GM18870 (cell line): Measurements from ENCODE around the gene MACROD1.

Experiments
- ATAC-seq: cut with Tn5 transposase; IDR thresholded peaks from one replicate; pipeline ENCODE4 v1.9.1; 2021; ENCODE audit warnings: moderate library complexity; ENCODE audit not compliant: unreplicated experiment

Gene MACROD1

DNA sequence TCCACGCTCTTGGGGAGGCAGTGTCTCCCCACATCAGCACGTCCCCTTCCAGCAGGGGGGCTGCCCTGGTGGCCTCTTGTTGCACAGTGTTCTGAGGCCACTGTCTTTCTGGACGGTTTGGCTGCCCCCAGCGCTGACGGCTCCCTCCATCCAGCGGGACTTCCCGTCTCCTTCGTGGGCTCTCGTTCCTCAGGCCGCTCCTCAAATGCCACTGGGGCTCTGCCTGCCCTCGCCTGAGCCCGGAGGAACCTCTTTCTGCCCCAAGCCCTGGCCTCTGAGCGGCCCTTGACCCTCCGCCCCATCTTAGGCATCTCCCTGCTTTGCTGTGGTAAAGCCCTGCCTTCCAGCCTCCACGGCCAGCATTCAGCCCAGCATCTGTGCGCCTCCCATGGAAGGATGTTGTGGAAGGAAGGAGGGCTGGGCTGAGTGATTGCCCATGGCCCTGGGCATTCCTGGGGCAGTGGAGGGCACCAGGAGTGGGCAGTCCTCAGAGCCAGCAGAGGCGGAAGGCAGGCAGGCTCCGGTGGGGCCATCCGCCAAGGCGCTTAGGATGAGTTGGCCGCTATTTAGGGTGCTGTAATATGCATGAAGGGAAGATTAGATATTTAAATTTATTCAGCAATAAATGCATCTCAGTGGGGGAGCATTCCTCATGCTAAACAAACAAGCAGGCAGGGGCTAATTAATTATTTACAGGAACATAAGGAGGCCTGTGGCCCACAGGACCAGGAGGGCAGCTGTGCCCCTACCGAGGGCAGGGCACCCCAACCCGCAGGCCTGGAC is 161.9 kb downstream of the MACROD1 start:
- ATAC-seq: no peak

DNA sequence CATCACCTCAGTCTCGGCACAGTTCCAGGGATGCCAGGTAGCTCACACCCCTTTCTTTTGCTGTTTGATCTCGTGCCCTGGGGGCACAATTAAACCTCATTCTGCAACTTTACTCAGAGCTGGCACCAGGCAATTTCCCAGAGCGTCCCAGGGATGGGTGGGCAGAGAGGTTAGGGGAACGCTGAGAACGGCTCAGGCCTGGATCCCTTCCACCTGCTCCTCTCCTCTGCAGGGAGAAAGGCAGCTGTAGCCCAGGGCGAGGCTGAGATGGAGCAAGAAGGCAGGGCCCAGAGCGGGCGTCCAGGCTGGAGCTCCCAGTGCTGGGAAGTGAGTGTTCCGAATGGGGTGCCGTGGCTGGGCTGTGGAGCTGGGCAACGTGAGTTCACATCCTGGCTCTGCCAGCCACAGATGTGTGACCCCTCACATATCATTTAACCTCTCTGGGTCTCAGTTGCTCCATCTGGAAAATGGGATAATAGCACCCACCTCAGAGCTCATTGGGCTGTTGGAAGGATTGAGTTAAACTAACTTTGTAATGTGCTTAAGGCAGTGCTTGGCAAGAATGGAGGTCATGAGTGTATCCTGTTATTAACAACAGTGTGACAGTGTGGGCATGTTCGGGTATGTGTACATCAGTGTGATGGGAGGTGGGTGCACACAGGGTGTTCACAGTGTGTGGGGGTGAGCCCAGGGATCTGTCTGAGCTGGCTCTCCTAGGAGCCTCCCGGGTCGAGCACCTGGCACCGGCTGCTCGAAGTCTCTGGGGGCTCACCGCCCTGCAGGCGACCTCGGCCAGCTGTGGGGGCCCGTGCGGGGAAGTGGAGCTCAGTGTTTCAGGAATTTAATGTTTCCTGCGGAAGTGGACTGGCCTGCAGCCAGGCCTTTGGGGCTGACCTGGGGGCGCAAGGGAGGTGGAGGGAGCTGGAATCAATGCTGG is 164.2 kb downstream of the MACROD1 start:
- ATAC-seq: no peak

DNA sequence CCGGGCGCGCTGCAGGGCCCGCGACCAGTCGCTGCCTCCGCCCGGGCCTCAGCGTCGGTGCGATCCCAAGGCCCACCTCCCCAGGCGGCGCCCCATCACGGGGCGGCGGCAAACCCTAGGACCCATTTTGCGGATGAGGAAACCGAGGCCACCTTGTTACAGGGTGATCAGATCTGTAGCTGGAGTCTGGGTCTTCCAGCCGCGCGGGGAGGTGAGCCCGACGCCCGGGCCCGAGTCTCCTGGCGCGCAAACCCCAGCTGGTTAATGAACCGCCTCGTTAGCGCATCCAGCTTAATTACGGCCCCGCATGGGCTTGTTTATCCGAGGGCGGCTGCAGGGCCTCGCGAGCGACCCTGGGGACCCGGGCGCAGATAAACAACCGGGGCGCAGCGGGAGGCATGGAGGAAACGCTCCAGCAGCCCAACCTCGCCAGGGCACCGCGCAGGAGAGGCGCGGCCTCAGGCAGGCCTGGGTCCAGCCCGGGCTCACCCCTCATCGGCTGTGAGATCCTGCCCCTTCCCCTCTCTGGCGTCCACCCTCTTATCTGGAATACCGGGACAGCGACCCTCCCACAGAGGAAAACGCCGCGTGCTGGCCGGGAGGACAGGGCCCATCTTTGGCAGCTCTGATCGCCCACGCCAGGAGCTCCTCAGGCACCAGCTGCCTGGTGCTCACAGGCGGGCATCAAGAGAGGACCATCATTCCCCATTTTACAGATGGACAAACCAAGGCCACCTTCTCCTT is 165.0 kb downstream of the MACROD1 start:
- no peak for ATAC-seq

- ATAC-seq: no peak
Observed at GRCh38 chr11:64000026-64000739, 165.7 kb downstream of the MACROD1 start.

GRCh38 chr11:63999349-64000025 is 166.4 kb downstream of the MACROD1 start:
- ATAC-seq: no peak

GRCh38 chr11:63998558-63999348 is 167.2 kb downstream of the MACROD1 start:
- no peak for ATAC-seq

DNA sequence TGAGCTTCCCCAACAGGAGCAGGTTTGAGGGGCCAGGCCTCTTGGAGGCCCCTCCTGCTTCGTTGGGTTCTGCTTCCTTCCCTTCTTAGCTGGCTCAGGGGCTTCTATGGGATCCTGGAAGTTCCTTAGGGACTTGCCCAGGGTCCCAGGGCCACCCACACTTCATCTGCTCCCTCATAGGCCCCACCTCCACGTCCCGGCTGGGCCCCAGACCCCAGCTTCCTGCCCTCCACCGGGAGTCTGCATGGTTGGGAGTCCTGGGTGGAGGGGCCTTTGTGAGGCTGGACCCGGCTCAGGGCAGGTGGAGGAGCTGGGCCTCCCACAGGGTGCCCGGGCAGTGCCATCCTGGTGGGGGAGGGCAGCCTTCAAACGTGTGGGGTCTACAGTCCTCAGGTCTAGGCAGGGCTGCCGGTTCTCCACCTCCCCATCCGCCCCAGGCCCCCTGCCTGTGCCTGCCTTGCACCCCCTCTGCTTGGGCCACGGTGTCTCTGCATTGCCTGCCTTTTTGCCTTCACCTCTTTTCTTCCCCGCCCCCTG is 168.0 kb downstream of the MACROD1 start:
- ATAC-seq: no peak

- ATAC-seq: no peak
Observed at GRCh38 chr11:63997104-63997700, 168.7 kb downstream of the MACROD1 start.

DNA sequence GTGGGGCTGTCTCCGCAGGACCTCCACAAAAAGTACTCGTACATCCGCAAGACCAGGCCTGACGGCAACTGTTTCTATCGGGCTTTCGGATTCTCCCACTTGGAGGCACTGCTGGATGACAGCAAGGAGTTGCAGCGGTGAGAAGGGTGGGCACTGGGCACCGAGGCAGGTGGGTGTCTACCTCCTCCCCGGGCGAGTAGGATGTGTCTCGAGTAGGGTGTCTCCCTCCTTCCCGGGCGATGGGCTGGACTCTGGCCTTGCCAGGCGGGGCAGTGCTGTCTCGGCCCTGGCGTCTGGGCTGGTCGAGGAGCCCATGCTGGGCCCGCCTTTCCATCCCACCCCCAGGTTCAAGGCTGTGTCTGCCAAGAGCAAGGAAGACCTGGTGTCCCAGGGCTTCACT is 169.4 kb downstream of the MACROD1 start:
- ATAC-seq: no peak

DNA sequence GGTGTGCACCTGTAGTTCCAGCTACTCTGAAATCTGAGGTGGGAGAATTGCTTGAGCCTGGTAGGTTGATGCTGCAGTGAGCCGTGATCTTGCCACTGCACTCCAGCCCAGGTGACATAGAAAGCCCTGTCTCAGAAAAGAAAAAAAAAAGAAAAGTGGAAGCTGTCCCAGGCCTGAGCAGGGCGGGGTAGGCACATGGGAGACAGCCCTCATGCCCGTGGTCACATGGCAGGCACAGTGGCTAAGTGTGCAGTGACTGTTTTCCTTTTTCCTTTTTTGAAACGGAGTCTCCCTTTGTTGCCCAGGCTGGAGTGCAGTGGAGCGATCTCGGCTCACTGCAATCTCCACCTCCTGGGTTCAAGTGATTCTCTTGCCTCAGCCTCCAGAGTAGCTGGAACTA is 171.9 kb downstream of the MACROD1 start:
- ATAC-seq: no peak

- no peak for ATAC-seq
Observed at GRCh38 chr11:63993100-63993499, 172.8 kb downstream of the MACROD1 start.

- ATAC-seq: no peak
Observed at GRCh38 chr11:63991558-63991957, 174.4 kb downstream of the MACROD1 start.

DNA sequence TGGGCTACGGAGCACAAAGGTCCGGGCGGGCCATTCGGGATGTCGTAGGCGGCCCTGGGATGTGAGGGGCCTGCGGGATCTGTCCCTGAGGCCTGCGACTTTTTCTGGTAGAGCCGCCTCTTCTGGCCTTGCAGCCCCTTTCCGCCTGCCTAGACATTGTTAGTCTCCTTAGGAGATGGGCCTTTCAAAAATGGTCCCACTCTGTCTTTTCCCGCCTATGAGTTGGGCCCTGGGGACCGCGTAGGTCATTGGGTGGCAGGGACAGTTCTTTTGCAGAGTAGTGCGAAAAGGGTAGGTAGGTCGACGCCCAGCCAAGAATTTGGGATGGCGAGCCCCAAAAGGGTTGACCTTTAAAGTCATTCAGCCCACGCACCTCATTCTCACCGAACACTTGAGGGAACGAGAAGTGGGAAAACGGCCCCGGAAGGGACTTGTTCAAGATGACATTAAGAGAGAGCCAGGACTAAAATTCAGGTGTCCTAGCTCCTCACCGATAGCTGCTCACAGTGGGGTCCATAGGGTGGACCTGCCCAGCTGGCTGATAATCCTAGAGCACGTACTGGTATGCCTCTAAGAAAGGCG is 178.9 kb downstream of the MACROD1 start:
- ATAC-seq: no peak

DNA sequence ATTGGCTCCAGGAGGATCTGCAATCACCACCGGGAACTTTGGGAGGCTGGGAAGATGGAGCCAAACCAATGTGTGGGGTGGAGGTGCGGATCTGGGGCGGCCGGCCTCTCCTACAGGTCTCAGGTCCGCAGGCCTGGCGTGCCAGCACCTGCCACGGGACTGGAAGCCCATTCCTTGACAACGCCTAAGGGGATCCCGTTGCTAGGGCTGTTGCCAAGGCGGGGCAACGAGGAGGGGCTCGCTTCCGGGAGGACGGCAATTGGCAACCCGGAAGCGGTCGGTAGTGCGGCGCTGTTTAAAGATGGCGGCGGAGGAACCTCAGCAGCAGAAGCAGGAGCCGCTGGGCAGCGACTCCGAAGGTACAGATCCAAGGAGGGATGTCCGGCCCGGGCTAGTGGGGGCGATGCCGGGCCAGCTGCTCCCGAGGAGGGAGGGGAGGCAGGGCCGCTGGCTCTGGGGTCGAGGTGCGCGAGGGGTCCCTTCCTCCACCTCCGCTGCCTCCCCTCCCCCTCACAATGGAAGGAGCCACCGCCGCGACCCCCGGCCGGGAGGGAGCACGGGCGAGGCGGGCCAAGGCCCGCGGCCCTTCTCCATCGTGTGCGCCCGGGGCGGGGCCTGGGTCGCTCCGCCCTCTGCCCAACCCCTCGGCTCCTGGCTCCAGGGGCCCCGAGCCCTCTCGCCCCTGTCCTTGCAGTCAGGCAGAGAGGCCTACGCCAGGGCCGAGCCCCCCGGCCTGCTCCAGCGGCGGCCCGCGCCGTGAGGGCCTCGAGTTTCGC is 179.6 kb downstream of the MACROD1 start, which contains the start of gene OTUB1:
Gene OTUB1, plus strand, starts transcription at position 283 of the 776 bp plus-strand sequence. Its CDS starts 19 bp downstream, at position 302.
- no peak for ATAC-seq

DNA sequence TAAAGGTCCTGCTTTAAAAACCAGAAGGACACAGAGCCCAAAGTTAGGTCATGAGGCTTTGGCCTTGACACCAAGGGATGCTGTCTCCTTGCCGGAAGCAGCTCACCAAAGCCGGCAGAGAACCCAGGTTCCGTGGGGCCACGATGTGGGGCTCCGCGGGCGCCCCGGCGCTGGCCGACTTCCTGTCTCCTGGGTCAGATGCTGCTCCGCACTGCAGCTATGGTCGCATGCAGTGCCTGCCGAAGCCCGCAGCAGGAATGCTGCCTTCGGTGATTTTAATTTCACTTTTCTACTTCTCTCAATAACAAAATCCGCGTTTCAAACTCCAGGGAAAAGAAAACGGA is 180.1 kb downstream of the MACROD1 start:
- no peak for ATAC-seq

DNA sequence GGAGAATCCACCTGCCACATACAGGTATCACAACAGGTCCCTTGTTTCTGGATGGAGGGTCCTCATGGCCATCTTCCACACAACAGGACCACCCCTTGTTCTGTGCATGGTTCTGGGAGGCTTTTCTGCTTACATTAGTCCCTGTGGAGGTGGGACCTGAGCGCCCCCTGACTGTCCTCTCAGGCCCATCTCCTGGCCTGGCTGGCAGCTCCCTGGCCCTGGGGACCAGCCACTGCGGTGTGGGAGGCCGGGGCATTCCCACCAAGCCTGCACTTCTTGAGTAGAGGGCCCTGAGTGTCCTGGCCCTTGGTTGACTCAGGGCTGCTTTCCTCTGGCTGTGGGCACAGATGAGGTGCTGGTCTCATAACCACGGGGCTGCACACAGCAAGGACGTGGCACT is 186.5 kb downstream of the MACROD1 start:
- ATAC-seq: no peak

GRCh38 chr11:63978551-63979239 is 187.2 kb downstream of the MACROD1 start:
- ATAC-seq: no peak
